Measurements from ENCODE around the gene IPP. TPM values are rescaled to one million over a fixed set of nuclear protein-coding genes. Genes with fewer than 3 reads are reported as not detected.
"Not testable (repeated sequence)": the region's sequence is repeated elsewhere in the genome, so short reads cannot be mapped to it uniquely, and the experiment has no call there.

The IPP gene
- total RNA-seq, 1 donor from 2014 or later, result 13.4 TPM

DNA sequence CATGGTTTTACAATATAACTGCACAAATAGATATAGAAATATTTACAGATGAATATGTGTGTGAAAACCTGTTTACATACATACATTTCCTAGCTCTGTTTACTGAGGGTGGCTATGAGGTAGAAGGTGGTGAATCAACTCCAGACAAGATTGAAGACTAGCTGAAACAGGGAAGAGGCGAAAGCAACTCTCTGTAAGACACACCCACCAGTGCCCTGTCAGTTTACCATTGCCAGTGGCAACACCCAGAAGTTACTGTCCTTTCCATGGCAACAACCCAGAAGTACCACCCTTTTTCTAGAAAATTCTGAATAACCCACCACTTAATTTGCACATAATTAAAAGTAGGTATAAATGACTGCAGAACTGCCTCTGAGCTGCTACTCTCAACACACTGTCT is 45.8 kb downstream of the IPP start:
- Histone ChIP-seq H3K4me1 (no peaks in the 10 kb centered on the region), H3K9me3 (no peaks in the 10 kb centered on the region), H3K27me3 (ENCODE audit: low read depth) (no peaks in the 10 kb centered on the region), H3K4me3 (no peak overlapping the region), H3K27ac (no peak overlapping the region), H3K36me3 (peaks cover 25% of the 10 kb centered on the region)
- TF ChIP-seq, protein P1, sequence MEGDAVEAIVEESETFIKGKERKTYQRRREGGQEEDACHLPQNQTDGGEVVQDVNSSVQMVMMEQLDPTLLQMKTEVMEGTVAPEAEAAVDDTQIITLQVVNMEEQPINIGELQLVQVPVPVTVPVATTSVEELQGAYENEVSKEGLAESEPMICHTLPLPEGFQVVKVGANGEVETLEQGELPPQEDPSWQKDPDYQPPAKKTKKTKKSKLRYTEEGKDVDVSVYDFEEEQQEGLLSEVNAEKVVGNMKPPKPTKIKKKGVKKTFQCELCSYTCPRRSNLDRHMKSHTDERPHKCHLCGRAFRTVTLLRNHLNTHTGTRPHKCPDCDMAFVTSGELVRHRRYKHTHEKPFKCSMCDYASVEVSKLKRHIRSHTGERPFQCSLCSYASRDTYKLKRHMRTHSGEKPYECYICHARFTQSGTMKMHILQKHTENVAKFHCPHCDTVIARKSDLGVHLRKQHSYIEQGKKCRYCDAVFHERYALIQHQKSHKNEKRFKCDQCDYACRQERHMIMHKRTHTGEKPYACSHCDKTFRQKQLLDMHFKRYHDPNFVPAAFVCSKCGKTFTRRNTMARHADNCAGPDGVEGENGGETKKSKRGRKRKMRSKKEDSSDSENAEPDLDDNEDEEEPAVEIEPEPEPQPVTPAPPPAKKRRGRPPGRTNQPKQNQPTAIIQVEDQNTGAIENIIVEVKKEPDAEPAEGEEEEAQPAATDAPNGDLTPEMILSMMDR (IDR thresholded peaks at IDR 0.05), result no peak
- no peak for ATAC-seq
- no peak for DNase-seq
- intact Hi-C loops (cut with DNase I), result no loop called here

GRCh38 chr1:45694823-45695222 is 55.6 kb downstream of the IPP start:
- H3K36me3 ChIP-seq, result peaks cover 71% of the 10 kb centered on the region

GRCh38 chr1:45693811-45694210 is 56.6 kb downstream of the IPP start:
- intact Hi-C loops (cut with DNase I); H3K27ac ChIP-seq; DNase-seq: not testable (repeated sequence)

More at GRCh38 chr1:45694823-45695222, 55.6 kb downstream of the IPP start:
- Histone ChIP-seq H3K27me3 (ENCODE audit: low read depth) (no peaks in the 10 kb centered on the region), H3K27ac (no peak overlapping the region), H3K4me1 (no peaks in the 10 kb centered on the region), H3K9me3 (no peaks in the 10 kb centered on the region), H3K4me3 (no peak overlapping the region)
- intact Hi-C loops (cut with DNase I), result no loop called here
- TF ChIP-seq, protein P1 (IDR thresholded peaks at IDR 0.05), result no peak
- no peak for DNase-seq
- no peak for ATAC-seq

GRCh38 chr1:45687754-45688740 is 62.4 kb downstream of the IPP start, which contains the start of gene TMEM69:
TSS of gene TMEM69 (plus strand) at chr1:45688181. CDS start at chr1:45691069, 2,888 bp downstream.
- no peaks in the 10 kb centered on the region for H3K27me3 ChIP-seq (ENCODE audit: low read depth)
- ATAC-seq (peak; percentile 68 to 72), DNase-seq (peak; percentile 64)
- intact Hi-C loops (cut with DNase I), result no loop called here
- peaks cover 31% of the 10 kb centered on the region for H3K4me1 ChIP-seq
- no peaks in the 10 kb centered on the region for H3K9me3 ChIP-seq
- H3K27ac ChIP-seq, result peak within 1 kb of the TSS; percentile 96
- peak within 1 kb of the TSS; percentile 91 for H3K4me3 ChIP-seq
- peaks cover 17% of the 10 kb centered on the region for H3K36me3 ChIP-seq
- TF ChIP-seq, protein P1 (IDR thresholded peaks at IDR 0.05), result peak; percentile 21

More at GRCh38 chr1:45693811-45694210, 56.6 kb downstream of the IPP start:
- H3K4me1 ChIP-seq; H3K27me3 ChIP-seq (ENCODE audit: low read depth); ATAC-seq; H3K9me3 ChIP-seq; H3K4me3 ChIP-seq: not testable (repeated sequence)
- peaks cover 63% of the 10 kb centered on the region for H3K36me3 ChIP-seq

- ATAC-seq, result peak; percentile 96 to 98
- peak overlapping the region; percentile 91 for H3K4me3 ChIP-seq
- intact Hi-C loops (cut with DNase I), result no loop called here
- peaks cover 39% of the 10 kb centered on the region for H3K4me1 ChIP-seq
- no peaks in the 10 kb centered on the region for H3K9me3 ChIP-seq
- H3K27me3 ChIP-seq (ENCODE audit: low read depth), result no peaks in the 10 kb centered on the region
- TF ChIP-seq, protein P1 (IDR thresholded peaks at IDR 0.05), result no peak
- H3K27ac ChIP-seq, result peak overlapping the region; percentile 96
- H3K36me3 ChIP-seq, result peaks cover 9% of the 10 kb centered on the region
- peak; percentile 99 for DNase-seq
These were observed 63.3 kb downstream of the IPP start for GRCh38 chr1:45687014-45687753.

Measured in lower lobe of right lung (tissue), 2 donors.